WTC11 (cell line): ENCODE data around the gene DAG1. TPM values are rescaled to one million over a fixed set of nuclear protein-coding genes. Genes with fewer than 3 reads are reported as not detected.

Source experiments
- ATAC-seq: fragments of 200-7000 bp; cut with Tn5 transposase; 2 replicates; pipeline ENCODE4 v1.10.0; 2021; ENCODE audit warnings: mild to moderate bottlenecking, moderate library complexity
- CTCF ChIA-PET: fragments of 300-600 bp; sonication (Branson Sonifier 250); formaldehyde crosslinking; loops from one replicate; lab custom pipeline; 2021; ENCODE audit warnings: antibody characterized with exemption; lab: Charles Lee
- POLR2A ChIA-PET: fragments of 350-600 bp; sonication (Branson Sonifier 250); formaldehyde crosslinking; loops from one replicate; lab custom pipeline; 2021; ENCODE audit warnings: antibody characterized with exemption; lab: Charles Lee
- DNase-seq: peaks from one replicate; pipeline ENCODE4 v3.0.0; 2021; ENCODE audit warnings: low spot score
- H3K27ac Mint-ChIP-seq: 2 replicates; pipeline ENCODE4 v1.8.0; 2021; ENCODE audit warnings: mixed read lengths
- H3K27me3 Mint-ChIP-seq: 2 replicates; pipeline ENCODE4 v1.8.0; 2021; ENCODE audit warnings: low read depth, mild to moderate bottlenecking, moderate library complexity, mixed read lengths
- H3K36me3 Mint-ChIP-seq: 2 replicates; pipeline ENCODE4 v1.8.0; 2021; ENCODE audit warnings: mixed read lengths
- H3K4me1 Mint-ChIP-seq: 2 replicates; pipeline ENCODE4 v1.8.0; 2022; ENCODE audit warnings: mixed read lengths
- H3K4me3 Mint-ChIP-seq: 2 replicates; pipeline ENCODE4 v1.8.0; 2021; ENCODE audit warnings: mild to moderate bottlenecking, moderate library complexity, mixed read lengths
- H3K9me3 Mint-ChIP-seq: 2 replicates; pipeline ENCODE4 v1.8.0; 2021; ENCODE audit warnings: mixed read lengths
- CREM ChIP-seq: sonication (generic); formaldehyde crosslinking; IDR thresholded peaks from 2 replicates; pipeline ENCODE4 v1.8.1; 2022; ENCODE audit warnings: mild to moderate bottlenecking, missing genetic modification reagents, moderate library complexity
- E2F5 ChIP-seq: sonication (generic); formaldehyde crosslinking; IDR thresholded peaks from 2 replicates; pipeline ENCODE4 v1.8.1; 2022; ENCODE audit warnings: mild to moderate bottlenecking, moderate library complexity, missing genetic modification reagents
- GABPB1 ChIP-seq: sonication (generic); formaldehyde crosslinking; IDR thresholded peaks from 2 replicates; pipeline ENCODE4 v1.8.1; 2023; ENCODE audit warnings: mild to moderate bottlenecking, missing genetic modification reagents
- GTF2I ChIP-seq: fragments of 250-450 bp; sonication (Bioruptor Pico); conservative IDR thresholded peaks from 2 replicates; pipeline ENCODE4 v1.4.0; 2021; ENCODE audit warnings: mild to moderate bottlenecking
- MAX ChIP-seq: sonication (generic); formaldehyde crosslinking; IDR thresholded peaks from 2 replicates; pipeline ENCODE4 v1.8.0; 2022; ENCODE audit warnings: mild to moderate bottlenecking, missing genetic modification reagents
- NFE2L1 ChIP-seq: sonication (generic); formaldehyde crosslinking; IDR thresholded peaks from 2 replicates; pipeline ENCODE4 v1.8.1; 2023; ENCODE audit warnings: missing genetic modification reagents
- NFYB ChIP-seq: sonication (generic); formaldehyde crosslinking; conservative IDR thresholded peaks from 2 replicates; pipeline ENCODE4 v1.8.0; 2022; ENCODE audit warnings: low read depth, missing genetic modification reagents
- NR1H2 ChIP-seq: sonication (generic); formaldehyde crosslinking; IDR thresholded peaks from 2 replicates; pipeline ENCODE4 v1.9.0; 2021; ENCODE audit warnings: mild to moderate bottlenecking, moderate library complexity, missing genetic modification reagents
- TEAD1 ChIP-seq: sonication (generic); formaldehyde crosslinking; IDR thresholded peaks from 2 replicates; pipeline ENCODE4 v1.8.0; 2022; ENCODE audit warnings: mild to moderate bottlenecking, missing genetic modification reagents
- ZNF138 ChIP-seq: sonication (generic); formaldehyde crosslinking; conservative IDR thresholded peaks from 2 replicates; pipeline ENCODE4 v1.8.1; 2022; ENCODE audit warnings: mild to moderate bottlenecking, moderate library complexity, missing genetic modification reagents
- ZNF423 ChIP-seq: fragments of 250-450 bp; sonication (Bioruptor Pico); IDR thresholded peaks from 2 replicates; pipeline ENCODE4 v2.1.2; 2022; ENCODE audit warnings: mild to moderate bottlenecking, moderate library complexity
- ZSCAN18 ChIP-seq: fragments of 250-450 bp; sonication (Bioruptor Pico); IDR thresholded peaks from 2 replicates; pipeline ENCODE4 v2.1.2; 2022; ENCODE audit warnings: mild to moderate bottlenecking, moderate library complexity
- total RNA-seq: library from RNA; stranded (reverse); gene quantifications from 3 replicates; pipeline ENCODE4 v1.2.3, GENCODE V29; 2021
- TF ChIP-seq, protein P1 (sequence below): sonication (generic); formaldehyde crosslinking; IDR thresholded peaks from 2 replicates; pipeline ENCODE4 v1.8.0; 2023; ENCODE audit warnings: missing genetic modification reagents, mild to moderate bottlenecking, borderline replicate concordance
- TF ChIP-seq, protein P2 (sequence below): fragments of 250-450 bp; sonication (Bioruptor Pico); IDR thresholded peaks from 2 replicates; pipeline ENCODE4 v1.8.0; 2021; ENCODE audit warnings: mild to moderate bottlenecking
- TF ChIP-seq, protein P3 (sequence below): fragments of 250-450 bp; sonication (Bioruptor Pico); IDR thresholded peaks from 2 replicates; pipeline ENCODE4 v1.9.0; 2021; ENCODE audit warnings: mild to moderate bottlenecking, borderline replicate concordance
- TF ChIP-seq, protein P4 (sequence below): sonication (generic); formaldehyde crosslinking; IDR thresholded peaks from 2 replicates; pipeline ENCODE4 v1.8.0; 2022; ENCODE audit warnings: mild to moderate bottlenecking, missing genetic modification reagents

DAG1 gene
- total RNA-seq, 1 experiment from 2014 or later: 115 TPM

- CTCF ChIA-PET: interaction anchor here (0.7 to 1.4 kb wide), 2 partner anchors 162 to 199 kb away, joined by 3 to 4 read pairs; no protein-coding TSS in a partner anchor
- no peak for ATAC-seq
- TF ChIP-seq, protein P1, sequence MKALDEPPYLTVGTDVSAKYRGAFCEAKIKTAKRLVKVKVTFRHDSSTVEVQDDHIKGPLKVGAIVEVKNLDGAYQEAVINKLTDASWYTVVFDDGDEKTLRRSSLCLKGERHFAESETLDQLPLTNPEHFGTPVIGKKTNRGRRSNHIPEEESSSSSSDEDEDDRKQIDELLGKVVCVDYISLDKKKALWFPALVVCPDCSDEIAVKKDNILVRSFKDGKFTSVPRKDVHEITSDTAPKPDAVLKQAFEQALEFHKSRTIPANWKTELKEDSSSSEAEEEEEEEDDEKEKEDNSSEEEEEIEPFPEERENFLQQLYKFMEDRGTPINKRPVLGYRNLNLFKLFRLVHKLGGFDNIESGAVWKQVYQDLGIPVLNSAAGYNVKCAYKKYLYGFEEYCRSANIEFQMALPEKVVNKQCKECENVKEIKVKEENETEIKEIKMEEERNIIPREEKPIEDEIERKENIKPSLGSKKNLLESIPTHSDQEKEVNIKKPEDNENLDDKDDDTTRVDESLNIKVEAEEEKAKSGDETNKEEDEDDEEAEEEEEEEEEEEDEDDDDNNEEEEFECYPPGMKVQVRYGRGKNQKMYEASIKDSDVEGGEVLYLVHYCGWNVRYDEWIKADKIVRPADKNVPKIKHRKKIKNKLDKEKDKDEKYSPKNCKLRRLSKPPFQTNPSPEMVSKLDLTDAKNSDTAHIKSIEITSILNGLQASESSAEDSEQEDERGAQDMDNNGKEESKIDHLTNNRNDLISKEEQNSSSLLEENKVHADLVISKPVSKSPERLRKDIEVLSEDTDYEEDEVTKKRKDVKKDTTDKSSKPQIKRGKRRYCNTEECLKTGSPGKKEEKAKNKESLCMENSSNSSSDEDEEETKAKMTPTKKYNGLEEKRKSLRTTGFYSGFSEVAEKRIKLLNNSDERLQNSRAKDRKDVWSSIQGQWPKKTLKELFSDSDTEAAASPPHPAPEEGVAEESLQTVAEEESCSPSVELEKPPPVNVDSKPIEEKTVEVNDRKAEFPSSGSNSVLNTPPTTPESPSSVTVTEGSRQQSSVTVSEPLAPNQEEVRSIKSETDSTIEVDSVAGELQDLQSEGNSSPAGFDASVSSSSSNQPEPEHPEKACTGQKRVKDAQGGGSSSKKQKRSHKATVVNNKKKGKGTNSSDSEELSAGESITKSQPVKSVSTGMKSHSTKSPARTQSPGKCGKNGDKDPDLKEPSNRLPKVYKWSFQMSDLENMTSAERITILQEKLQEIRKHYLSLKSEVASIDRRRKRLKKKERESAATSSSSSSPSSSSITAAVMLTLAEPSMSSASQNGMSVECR (CRISPR knock-in tag): no peak
- TF ChIP-seq, protein P2, sequence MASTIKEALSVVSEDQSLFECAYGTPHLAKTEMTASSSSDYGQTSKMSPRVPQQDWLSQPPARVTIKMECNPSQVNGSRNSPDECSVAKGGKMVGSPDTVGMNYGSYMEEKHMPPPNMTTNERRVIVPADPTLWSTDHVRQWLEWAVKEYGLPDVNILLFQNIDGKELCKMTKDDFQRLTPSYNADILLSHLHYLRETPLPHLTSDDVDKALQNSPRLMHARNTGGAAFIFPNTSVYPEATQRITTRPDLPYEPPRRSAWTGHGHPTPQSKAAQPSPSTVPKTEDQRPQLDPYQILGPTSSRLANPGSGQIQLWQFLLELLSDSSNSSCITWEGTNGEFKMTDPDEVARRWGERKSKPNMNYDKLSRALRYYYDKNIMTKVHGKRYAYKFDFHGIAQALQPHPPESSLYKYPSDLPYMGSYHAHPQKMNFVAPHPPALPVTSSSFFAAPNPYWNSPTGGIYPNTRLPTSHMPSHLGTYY: no peak
- no peak for TF ChIP-seq NFE2L1 (CRISPR knock-in tag)
- no peak for TF ChIP-seq TEAD1 (CRISPR knock-in tag)
- no peak for TF ChIP-seq GABPB1 (CRISPR knock-in tag)
- TF ChIP-seq, protein P3, sequence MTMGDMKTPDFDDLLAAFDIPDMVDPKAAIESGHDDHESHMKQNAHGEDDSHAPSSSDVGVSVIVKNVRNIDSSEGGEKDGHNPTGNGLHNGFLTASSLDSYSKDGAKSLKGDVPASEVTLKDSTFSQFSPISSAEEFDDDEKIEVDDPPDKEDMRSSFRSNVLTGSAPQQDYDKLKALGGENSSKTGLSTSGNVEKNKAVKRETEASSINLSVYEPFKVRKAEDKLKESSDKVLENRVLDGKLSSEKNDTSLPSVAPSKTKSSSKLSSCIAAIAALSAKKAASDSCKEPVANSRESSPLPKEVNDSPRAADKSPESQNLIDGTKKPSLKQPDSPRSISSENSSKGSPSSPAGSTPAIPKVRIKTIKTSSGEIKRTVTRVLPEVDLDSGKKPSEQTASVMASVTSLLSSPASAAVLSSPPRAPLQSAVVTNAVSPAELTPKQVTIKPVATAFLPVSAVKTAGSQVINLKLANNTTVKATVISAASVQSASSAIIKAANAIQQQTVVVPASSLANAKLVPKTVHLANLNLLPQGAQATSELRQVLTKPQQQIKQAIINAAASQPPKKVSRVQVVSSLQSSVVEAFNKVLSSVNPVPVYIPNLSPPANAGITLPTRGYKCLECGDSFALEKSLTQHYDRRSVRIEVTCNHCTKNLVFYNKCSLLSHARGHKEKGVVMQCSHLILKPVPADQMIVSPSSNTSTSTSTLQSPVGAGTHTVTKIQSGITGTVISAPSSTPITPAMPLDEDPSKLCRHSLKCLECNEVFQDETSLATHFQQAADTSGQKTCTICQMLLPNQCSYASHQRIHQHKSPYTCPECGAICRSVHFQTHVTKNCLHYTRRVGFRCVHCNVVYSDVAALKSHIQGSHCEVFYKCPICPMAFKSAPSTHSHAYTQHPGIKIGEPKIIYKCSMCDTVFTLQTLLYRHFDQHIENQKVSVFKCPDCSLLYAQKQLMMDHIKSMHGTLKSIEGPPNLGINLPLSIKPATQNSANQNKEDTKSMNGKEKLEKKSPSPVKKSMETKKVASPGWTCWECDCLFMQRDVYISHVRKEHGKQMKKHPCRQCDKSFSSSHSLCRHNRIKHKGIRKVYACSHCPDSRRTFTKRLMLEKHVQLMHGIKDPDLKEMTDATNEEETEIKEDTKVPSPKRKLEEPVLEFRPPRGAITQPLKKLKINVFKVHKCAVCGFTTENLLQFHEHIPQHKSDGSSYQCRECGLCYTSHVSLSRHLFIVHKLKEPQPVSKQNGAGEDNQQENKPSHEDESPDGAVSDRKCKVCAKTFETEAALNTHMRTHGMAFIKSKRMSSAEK (CRISPR knock-in tag): no peak
- TF ChIP-seq ZNF138 (CRISPR knock-in tag): no peak
- no peak for TF ChIP-seq NFYB (CRISPR knock-in tag)
- no peak for TF ChIP-seq ZNF423
- TF ChIP-seq NR1H2 (CRISPR knock-in tag): no peak
- TF ChIP-seq, all 79 proteins: peak for 0
- POLR2A ChIA-PET: no interaction called here
- no peak for DNase-seq
- no peak overlapping the region for H3K4me3 Mint-ChIP-seq
- peaks cover 5% of the 10 kb centered on the region; the same call in 1 of the 2 replicates for H3K9me3 Mint-ChIP-seq
- H3K4me1 Mint-ChIP-seq: no peaks in the 10 kb centered on the region; the same call in 1 of the 2 replicates
- H3K27ac Mint-ChIP-seq: no peak overlapping the region
- no peaks in the 10 kb centered on the region for H3K27me3 Mint-ChIP-seq
- peaks cover 16% of the 10 kb centered on the region for H3K36me3 Mint-ChIP-seq
Measured at GRCh38 chr3:49501842-49502241, 31.8 kb downstream of the DAG1 start.

DNA sequence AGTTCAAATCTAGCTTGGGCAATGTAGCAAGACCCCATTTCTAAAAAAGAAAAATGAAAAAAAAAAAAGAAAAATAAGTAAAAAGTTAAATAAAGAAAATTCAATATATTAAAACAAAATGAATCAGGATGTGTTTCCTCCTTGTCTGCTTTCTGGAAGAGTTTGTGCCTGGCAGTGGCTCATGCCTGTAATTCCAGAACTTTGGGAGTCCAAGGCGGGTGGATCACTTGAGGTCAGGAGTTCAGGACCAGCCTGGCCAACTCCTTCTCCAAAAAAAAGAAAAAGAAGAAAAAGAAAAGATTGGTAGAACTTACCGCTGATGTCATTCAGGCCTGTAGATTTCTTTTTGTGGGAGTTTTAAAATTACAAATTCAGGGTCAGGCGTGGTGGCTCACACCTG is 36.8 kb downstream of the DAG1 start:
- H3K27me3 Mint-ChIP-seq: no peaks in the 10 kb centered on the region
- DNase-seq (no peak), ATAC-seq (no peak)
- H3K4me1 Mint-ChIP-seq: no peaks in the 10 kb centered on the region
- H3K36me3 Mint-ChIP-seq: peaks cover 28% of the 10 kb centered on the region
- peaks cover 4% of the 10 kb centered on the region; the same call in 1 of the 2 replicates for H3K9me3 Mint-ChIP-seq
- CTCF ChIA-PET: interaction anchor here (1.8 kb wide), 1 partner anchor 53 kb away, joined by 4 read pairs; no protein-coding TSS in a partner anchor
- H3K4me3 Mint-ChIP-seq: no peak overlapping the region
- POLR2A ChIA-PET: no interaction called here
- H3K27ac Mint-ChIP-seq: no peak overlapping the region
- TF ChIP-seq CREM (CRISPR knock-in tag) (no peak), MAX (CRISPR knock-in tag) (no peak), ZSCAN18 (no peak), E2F5 (CRISPR knock-in tag) (no peak), GTF2I (CRISPR knock-in tag) (no peak)
- TF ChIP-seq, protein P4, sequence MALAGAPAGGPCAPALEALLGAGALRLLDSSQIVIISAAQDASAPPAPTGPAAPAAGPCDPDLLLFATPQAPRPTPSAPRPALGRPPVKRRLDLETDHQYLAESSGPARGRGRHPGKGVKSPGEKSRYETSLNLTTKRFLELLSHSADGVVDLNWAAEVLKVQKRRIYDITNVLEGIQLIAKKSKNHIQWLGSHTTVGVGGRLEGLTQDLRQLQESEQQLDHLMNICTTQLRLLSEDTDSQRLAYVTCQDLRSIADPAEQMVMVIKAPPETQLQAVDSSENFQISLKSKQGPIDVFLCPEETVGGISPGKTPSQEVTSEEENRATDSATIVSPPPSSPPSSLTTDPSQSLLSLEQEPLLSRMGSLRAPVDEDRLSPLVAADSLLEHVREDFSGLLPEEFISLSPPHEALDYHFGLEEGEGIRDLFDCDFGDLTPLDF (CRISPR knock-in tag): no peak
- TF ChIP-seq, protein P3 (CRISPR knock-in tag): no peak
